GM19438 (cell line): ENCODE results near the gene ARID3A.
A peak's percentile ranks its signal among the peaks of the same experiment; 100 is the strongest.

Experiments used
- ATAC-seq: cut with Tn5 transposase; IDR thresholded peaks from one replicate; pipeline ENCODE4 v1.9.1; 2021; ENCODE audit warnings: low read depth; ENCODE audit not compliant: unreplicated experiment

ARID3A gene

GRCh38 chr19:911197-912033 is 14.4 kb upstream of the ARID3A start:
- ATAC-seq = no peak

GRCh38 chr19:912181-913079 is 13.4 kb upstream of the ARID3A start:
- no peak for ATAC-seq

- no peak for ATAC-seq
These were observed 12.6 kb upstream of the ARID3A start, which contains the start of gene R3HDM4 for GRCh38 chr19:913080-913748. Gene R3HDM4, minus strand, starts transcription at chr19:913219. Its CDS starts 62 bp downstream, at chr19:913157.

- ATAC-seq = no peak
These were observed 9.1 kb upstream of the ARID3A start for GRCh38 chr19:916645-917322.

- no peak for ATAC-seq
These were observed 8.3 kb upstream of the ARID3A start, which contains the start of gene KISS1R for GRCh38 chr19:917323-918151. Gene KISS1R, plus strand, starts transcription at chr19:917333. Its CDS starts 170 bp downstream, at chr19:917503.

- no peak for ATAC-seq
These were observed 7.7 kb upstream of the ARID3A start for GRCh38 chr19:918152-918437.

GRCh38 chr19:918481-919198 is 7.2 kb upstream of the ARID3A start:
- no peak for ATAC-seq

- no peak for ATAC-seq
These were observed 6.4 kb upstream of the ARID3A start for GRCh38 chr19:919199-920050.

GRCh38 chr19:920051-920864 is 5.6 kb upstream of the ARID3A start:
- no peak for ATAC-seq

- ATAC-seq = no peak
These were observed 1.2 kb upstream of the ARID3A start for GRCh38 chr19:924553-925086.

- ATAC-seq = peak; percentile 23
These were observed 729 bp upstream of the ARID3A start for GRCh38 chr19:925087-925525.

- ATAC-seq = no peak
These were observed 421 bp downstream of the ARID3A start for GRCh38 chr19:926323-926588.

- ATAC-seq = no peak
These were observed 935 bp downstream of the ARID3A start for GRCh38 chr19:926589-927350.

GRCh38 chr19:927351-927779 is 1.5 kb downstream of the ARID3A start:
- no peak for ATAC-seq

- ATAC-seq = no peak
These were observed 2.1 kb downstream of the ARID3A start for GRCh38 chr19:927780-928401.
